Measurements from ENCODE around the gene SMIM9.

SMIM9 gene

DNA sequence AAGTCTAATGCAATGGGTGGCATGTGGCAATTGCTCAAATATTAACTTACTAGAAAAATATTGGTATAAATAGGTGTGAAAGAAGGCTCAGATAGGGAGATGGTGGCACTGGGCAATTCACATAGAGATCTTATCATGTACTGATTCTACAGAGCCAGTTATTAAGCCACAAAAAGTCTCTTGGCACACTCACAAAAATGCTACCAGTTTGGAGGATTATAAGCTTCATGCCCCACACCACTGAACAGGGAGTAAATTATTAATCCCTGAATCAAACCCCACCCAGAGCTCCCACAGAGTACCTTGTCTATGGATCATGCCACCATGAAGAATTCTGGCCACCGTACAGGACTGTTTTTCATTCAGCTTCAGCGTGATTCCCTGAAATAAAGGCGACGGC, 43.0 kb downstream of the SMIM9 start:
- DNase-seq (ENCODE audit: extremely low read depth, low read depth) = no peak
- TF ChIP-seq CTCF (IDR thresholded peaks at IDR 0.05; ENCODE audit: low read depth, low read length) = no peak

DNA sequence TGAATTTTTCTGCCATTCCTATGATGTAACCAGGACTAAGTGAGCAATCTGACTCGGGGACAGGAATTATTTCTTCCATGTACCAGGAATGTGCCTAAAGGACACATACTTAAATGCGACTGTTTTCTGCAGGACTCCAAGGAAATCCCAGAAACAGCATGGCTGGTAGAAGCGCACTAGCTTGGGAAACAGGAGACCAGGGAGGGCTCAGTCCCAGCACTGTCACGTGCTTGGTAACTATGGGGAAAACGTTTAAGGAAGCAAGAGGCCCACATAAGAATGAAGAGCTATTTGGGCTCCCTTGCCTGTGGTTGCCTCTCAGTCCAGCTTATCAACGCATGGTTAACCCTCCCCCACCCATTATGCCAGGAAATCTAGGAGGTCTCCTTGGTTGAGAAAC, 48.7 kb downstream of the SMIM9 start:
- DNase-seq (ENCODE audit: extremely low read depth, low read depth) = no peak
- TF ChIP-seq CTCF (IDR thresholded peaks at IDR 0.05; ENCODE audit: low read depth, low read length) = no peak

DNA sequence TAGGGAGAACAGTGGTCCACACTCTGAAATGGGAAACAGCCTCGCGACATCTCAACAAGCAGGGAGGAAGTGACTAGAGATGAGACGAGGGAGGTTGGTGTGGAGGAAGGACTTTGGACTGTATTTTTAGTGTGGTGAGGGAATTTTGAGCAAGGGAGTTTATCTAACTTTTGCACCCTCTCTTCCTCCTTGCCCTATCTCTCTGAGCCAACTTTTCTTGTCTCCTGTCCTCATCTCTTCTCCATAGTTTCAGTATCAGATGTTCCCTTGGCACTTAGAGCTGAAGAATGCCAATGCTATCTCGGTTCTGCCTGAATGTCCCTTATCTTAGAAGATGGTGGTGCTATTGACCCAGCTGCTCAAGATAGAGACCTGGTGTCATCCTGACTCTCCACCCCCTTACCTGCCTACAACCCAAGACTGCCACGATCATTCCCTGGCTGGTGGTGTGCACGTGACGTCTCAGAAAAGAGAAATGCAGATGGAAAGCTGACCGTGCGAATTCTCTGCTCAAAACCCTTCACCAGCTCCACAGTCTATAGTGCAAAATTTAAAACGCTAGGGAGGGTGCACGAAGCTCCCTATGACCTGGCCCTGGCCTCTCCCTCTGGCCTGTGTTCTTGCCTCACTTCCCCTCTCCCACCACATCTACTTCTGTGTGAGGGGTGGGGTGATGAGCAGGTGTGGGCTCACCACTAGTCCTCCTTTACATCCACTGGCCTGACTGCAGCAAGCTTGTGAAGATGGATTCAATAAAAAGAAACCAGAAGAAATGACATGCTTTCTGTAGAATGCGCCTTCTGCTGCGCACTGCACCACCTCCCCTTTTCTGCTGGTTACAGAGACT, 50.1 kb downstream of the SMIM9 start:
- TF ChIP-seq CTCF (IDR thresholded peaks at IDR 0.05; ENCODE audit: low read depth, low read length) = no peak
- no peak for DNase-seq (ENCODE audit: extremely low read depth, low read depth)

DNA sequence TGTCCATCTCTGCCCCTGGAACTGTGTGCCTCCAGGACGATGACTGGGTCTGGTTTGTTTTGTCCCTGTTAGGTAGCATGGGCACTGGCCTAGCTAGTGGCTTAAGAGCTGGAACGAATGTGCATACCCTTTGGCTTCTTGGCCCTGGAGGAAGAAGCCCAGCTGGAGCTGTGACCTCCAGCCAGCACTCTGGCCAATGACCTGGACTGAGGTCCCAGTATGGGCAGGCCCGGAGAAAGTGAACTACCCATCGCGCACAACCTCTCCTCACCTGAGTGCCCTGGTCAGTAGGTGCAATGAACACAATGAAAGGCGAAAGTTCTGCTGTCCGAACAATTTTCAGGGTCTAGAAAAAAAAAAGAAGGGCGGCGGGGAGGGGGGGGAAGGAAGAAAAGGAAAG, 53.5 kb downstream of the SMIM9 start:
- TF ChIP-seq CTCF (IDR thresholded peaks at IDR 0.05; ENCODE audit: low read depth, low read length) = no peak
- no peak for DNase-seq (ENCODE audit: extremely low read depth, low read depth)

DNA sequence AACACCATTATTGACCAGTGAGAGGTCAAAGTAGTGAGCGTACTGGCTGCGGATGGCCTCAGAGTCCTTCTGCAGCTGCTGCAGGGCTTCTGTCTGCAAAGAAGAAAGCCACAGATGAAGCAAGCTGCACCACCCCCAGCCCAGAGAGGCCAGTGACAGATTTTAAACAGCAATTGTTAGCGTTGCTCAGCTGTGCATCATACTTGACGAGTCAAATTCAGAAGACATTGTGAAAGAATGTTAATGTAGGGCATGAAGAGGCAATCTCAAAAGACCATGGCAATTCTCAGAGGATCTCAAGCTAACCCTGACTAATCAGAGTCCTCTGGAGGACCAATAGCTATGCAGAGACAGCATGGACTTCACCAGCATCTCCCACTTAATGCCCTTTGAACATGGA, 55.2 kb downstream of the SMIM9 start:
- DNase-seq (ENCODE audit: extremely low read depth, low read depth) = peak; percentile 11
- no peak for TF ChIP-seq CTCF (IDR thresholded peaks at IDR 0.05; ENCODE audit: low read depth, low read length)

DNA sequence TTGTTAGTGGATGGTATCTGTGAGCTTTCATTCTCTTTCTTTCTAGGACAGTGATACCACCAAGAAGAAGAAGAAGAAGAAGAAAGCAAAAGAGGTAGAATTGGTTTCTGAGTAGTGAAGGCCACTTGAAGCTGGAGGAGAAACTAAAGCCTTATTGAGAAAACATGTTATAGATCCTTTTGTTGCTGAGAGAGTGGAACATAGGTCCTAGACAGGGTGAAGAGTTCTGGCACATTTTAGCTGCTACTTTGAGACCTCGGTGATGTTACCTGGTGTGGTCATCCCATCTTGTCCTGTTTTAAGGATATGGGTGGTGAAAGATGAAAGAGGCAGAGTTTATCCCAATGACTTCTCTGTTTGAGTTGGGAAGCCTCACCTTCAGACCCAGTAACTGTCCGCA, 57.7 kb downstream of the SMIM9 start:
- DNase-seq (ENCODE audit: extremely low read depth, low read depth) = no peak
- no peak for TF ChIP-seq CTCF (IDR thresholded peaks at IDR 0.05; ENCODE audit: low read depth, low read length)

DNA sequence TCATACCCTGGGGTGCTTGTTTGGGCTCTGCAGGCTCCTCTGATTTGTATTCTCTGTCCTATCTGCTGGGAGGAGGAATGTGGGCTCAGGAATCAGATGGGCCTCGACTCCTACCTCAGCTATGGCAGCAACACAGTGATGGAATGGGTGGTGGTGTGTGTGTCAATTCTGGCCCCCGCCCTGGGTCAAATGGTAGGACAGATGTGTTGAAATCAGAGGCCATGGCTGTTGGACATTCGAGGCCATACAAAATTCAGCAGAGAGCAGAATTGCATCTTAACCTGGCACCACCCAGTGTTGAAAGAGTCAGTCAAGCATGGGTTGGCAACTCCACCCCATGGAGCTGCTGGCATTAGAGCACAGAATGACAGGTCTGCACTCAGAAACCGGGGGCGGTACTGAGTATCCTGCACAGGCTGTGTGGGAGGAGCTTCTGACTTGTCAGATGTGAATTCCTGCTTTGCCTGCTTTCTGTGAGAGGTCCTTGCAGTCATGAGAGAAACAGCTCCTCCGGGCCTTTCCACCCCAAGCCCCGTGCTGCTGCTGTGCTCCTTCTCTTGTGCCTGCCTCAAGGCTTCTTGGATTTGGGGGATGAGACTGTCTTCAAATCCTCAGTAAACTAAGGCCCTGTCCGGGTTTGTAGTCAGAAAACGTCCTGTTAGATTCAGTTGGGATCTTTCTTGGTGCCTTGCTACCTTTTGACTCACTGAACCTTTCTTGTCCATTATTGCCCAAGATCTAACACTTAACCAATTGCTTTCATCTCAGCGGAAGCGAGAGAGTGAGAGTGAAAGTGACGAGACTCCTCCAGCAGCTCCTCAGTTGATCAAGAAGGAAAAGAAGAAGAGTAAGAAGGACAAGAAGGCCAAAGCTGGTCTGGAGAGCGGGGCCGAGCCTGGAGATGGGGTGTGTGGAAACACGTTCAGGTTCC, 58.8 kb downstream of the SMIM9 start:
- TF ChIP-seq CTCF (IDR thresholded peaks at IDR 0.05; ENCODE audit: low read depth, low read length) = no peak
- DNase-seq (ENCODE audit: extremely low read depth, low read depth) = no peak
